ENCODE measurements around the gene ZMYND19.

DNA sequence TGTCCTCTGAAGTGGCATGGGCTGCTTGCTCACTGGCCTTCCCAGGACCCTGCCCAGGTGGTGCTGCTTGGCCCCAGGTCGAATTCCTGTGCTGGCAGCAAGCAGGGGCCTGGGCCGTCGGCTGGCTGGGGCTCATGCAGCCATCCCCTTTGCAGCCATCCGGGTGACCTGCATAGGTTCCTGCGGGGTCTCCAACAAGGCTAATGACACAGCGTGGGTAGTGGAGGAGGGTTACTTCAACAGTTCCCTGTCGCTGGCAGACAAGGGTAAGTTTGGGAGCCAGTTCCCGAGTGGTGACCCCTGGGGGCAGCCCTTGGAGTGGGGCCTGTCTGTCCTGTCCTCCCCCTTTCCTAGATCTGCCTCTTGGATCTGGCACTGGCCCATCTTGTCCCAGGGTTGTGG is 22.4 kb upstream of the ZMYND19 start:
- TF ChIP-seq CTCF (IDR thresholded peaks at IDR 0.05) (no peak), POLR2A (IDR thresholded peaks at IDR 0.05) (no peak)

Measured in heart left ventricle (tissue), 13 donors.